ENCODE measurements around the gene LRRC74A. TPM values are rescaled to one million over a fixed set of nuclear protein-coding genes. Genes with fewer than 3 reads are reported as not detected.

The LRRC74A gene
- total and polyA plus RNA-seq, 2 experiments from 2014 or later = not detected

DNA sequence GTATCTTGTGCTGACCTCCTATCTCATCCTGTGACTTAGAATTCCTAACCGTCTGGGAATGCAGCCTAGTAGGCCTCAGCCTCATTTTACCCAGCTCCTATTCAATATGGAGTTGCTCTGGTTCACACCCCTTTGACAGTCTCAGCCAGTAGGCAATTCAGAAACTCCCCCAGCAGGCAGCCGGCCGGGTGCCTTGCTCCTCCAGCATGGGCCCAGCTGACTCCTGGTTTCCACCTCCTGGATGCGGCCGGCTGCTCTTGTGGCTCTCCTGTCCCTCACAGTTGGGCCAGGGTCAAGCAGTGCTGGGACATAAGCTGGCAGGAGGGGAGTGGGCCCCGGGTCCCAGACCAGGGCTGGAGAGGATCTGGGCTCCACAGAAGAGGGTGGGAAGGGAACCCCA, 58.2 kb downstream of the LRRC74A start:
- no peak for DNase-seq (ENCODE audit: low spot score)

More for the DNA sequence above, 58.2 kb downstream of the LRRC74A start:
- H3K9me2 ChIP-seq (ENCODE audit: insufficient read depth) = no peaks in the 10 kb centered on the region
- H3K4me2 ChIP-seq = no peak overlapping the region
- no peak for ATAC-seq
- no peak overlapping the region for H3K27ac ChIP-seq (ENCODE audit: low read depth)
- no peak for TF ChIP-seq JUNB (IDR thresholded peaks at IDR 0.05; ENCODE audit: unreplicated experiment)
- no peak for TF ChIP-seq EZH2phosphoT487 (IDR thresholded peaks at IDR 0.05; ENCODE audit: unreplicated experiment)
- TF ChIP-seq, protein P1, sequence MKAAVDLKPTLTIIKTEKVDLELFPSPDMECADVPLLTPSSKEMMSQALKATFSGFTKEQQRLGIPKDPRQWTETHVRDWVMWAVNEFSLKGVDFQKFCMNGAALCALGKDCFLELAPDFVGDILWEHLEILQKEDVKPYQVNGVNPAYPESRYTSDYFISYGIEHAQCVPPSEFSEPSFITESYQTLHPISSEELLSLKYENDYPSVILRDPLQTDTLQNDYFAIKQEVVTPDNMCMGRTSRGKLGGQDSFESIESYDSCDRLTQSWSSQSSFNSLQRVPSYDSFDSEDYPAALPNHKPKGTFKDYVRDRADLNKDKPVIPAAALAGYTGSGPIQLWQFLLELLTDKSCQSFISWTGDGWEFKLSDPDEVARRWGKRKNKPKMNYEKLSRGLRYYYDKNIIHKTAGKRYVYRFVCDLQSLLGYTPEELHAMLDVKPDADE (IDR thresholded peaks at IDR 0.05) = no peak
- TF ChIP-seq, protein P2, sequence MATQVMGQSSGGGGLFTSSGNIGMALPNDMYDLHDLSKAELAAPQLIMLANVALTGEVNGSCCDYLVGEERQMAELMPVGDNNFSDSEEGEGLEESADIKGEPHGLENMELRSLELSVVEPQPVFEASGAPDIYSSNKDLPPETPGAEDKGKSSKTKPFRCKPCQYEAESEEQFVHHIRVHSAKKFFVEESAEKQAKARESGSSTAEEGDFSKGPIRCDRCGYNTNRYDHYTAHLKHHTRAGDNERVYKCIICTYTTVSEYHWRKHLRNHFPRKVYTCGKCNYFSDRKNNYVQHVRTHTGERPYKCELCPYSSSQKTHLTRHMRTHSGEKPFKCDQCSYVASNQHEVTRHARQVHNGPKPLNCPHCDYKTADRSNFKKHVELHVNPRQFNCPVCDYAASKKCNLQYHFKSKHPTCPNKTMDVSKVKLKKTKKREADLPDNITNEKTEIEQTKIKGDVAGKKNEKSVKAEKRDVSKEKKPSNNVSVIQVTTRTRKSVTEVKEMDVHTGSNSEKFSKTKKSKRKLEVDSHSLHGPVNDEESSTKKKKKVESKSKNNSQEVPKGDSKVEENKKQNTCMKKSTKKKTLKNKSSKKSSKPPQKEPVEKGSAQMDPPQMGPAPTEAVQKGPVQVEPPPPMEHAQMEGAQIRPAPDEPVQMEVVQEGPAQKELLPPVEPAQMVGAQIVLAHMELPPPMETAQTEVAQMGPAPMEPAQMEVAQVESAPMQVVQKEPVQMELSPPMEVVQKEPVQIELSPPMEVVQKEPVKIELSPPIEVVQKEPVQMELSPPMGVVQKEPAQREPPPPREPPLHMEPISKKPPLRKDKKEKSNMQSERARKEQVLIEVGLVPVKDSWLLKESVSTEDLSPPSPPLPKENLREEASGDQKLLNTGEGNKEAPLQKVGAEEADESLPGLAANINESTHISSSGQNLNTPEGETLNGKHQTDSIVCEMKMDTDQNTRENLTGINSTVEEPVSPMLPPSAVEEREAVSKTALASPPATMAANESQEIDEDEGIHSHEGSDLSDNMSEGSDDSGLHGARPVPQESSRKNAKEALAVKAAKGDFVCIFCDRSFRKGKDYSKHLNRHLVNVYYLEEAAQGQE (IDR thresholded peaks at IDR 0.05; ENCODE audit: unreplicated experiment) = no peak
- TF ChIP-seq EZH2 (IDR thresholded peaks at IDR 0.05; ENCODE audit: low read depth, unreplicated experiment) = no peak
- no peak for TF ChIP-seq NANOG (IDR thresholded peaks at IDR 0.05; ENCODE audit: borderline replicate concordance)
- no peak for TF ChIP-seq STAT1 (IDR thresholded peaks at IDR 0.05; ENCODE audit: unreplicated experiment)
- TF ChIP-seq, protein P3, sequence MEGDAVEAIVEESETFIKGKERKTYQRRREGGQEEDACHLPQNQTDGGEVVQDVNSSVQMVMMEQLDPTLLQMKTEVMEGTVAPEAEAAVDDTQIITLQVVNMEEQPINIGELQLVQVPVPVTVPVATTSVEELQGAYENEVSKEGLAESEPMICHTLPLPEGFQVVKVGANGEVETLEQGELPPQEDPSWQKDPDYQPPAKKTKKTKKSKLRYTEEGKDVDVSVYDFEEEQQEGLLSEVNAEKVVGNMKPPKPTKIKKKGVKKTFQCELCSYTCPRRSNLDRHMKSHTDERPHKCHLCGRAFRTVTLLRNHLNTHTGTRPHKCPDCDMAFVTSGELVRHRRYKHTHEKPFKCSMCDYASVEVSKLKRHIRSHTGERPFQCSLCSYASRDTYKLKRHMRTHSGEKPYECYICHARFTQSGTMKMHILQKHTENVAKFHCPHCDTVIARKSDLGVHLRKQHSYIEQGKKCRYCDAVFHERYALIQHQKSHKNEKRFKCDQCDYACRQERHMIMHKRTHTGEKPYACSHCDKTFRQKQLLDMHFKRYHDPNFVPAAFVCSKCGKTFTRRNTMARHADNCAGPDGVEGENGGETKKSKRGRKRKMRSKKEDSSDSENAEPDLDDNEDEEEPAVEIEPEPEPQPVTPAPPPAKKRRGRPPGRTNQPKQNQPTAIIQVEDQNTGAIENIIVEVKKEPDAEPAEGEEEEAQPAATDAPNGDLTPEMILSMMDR (conservative IDR thresholded peaks at IDR 0.05; ENCODE audit: low read depth in 2 of 2) = no peak
- TF ChIP-seq ZNF331 (CRISPR knock-in tag; IDR thresholded peaks at IDR 0.05; ENCODE audit: low read depth) = no peak
- no peak for TF ChIP-seq ZNF114 (CRISPR knock-in tag; IDR thresholded peaks at IDR 0.05)
- no peak for TF ChIP-seq CREB1 (CRISPR knock-in tag; IDR thresholded peaks at IDR 0.05; ENCODE audit: low read depth)
- TF ChIP-seq, protein P4, sequence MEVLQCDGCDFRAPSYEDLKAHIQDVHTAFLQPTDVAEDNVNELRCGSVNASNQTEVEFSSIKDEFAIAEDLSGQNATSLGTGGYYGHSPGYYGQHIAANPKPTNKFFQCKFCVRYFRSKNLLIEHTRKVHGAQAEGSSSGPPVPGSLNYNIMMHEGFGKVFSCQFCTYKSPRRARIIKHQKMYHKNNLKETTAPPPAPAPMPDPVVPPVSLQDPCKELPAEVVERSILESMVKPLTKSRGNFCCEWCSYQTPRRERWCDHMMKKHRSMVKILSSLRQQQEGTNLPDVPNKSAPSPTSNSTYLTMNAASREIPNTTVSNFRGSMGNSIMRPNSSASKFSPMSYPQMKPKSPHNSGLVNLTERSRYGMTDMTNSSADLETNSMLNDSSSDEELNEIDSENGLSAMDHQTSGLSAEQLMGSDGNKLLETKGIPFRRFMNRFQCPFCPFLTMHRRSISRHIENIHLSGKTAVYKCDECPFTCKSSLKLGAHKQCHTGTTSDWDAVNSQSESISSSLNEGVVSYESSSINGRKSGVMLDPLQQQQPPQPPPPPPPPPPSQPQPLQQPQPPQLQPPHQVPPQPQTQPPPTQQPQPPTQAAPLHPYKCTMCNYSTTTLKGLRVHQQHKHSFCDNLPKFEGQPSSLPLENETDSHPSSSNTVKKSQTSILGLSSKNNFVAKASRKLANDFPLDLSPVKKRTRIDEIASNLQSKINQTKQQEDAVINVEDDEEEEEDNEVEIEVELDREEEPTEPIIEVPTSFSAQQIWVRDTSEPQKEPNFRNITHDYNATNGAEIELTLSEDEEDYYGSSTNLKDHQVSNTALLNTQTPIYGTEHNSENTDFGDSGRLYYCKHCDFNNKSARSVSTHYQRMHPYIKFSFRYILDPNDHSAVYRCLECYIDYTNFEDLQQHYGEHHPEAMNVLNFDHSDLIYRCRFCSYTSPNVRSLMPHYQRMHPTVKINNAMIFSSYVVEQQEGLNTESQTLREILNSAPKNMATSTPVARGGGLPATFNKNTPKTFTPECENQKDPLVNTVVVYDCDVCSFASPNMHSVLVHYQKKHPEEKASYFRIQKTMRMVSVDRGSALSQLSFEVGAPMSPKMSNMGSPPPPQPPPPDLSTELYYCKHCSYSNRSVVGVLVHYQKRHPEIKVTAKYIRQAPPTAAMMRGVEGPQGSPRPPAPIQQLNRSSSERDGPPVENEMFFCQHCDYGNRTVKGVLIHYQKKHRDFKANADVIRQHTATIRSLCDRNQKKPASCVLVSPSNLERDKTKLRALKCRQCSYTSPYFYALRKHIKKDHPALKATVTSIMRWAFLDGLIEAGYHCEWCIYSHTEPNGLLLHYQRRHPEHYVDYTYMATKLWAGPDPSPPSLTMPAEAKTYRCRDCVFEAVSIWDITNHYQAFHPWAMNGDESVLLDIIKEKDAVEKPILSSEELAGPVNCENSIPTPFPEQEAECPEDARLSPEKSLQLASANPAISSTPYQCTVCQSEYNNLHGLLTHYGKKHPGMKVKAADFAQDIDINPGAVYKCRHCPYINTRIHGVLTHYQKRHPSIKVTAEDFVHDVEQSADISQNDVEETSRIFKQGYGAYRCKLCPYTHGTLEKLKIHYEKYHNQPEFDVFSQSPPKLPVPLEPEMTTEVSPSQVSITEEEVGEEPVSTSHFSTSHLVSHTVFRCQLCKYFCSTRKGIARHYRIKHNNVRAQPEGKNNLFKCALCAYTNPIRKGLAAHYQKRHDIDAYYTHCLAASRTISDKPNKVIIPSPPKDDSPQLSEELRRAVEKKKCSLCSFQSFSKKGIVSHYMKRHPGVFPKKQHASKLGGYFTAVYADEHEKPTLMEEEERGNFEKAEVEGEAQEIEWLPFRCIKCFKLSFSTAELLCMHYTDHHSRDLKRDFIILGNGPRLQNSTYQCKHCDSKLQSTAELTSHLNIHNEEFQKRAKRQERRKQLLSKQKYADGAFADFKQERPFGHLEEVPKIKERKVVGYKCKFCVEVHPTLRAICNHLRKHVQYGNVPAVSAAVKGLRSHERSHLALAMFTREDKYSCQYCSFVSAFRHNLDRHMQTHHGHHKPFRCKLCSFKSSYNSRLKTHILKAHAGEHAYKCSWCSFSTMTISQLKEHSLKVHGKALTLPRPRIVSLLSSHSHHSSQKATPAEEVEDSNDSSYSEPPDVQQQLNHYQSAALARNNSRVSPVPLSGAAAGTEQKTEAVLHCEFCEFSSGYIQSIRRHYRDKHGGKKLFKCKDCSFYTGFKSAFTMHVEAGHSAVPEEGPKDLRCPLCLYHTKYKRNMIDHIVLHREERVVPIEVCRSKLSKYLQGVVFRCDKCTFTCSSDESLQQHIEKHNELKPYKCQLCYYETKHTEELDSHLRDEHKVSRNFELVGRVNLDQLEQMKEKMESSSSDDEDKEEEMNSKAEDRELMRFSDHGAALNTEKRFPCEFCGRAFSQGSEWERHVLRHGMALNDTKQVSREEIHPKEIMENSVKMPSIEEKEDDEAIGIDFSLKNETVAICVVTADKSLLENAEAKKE (CRISPR knock-in tag; IDR thresholded peaks at IDR 0.05) = no peak
- TF ChIP-seq POLR2AphosphoS5 (IDR thresholded peaks at IDR 0.05; ENCODE audit: low read depth) = no peak
- H3K27ac Mint-ChIP-seq = no peak overlapping the region
- peaks cover 8% of the 10 kb centered on the region for H3K27me3 Mint-ChIP-seq (ENCODE audit: insufficient read depth, low read depth, poor library complexity)
- no peaks in the 10 kb centered on the region for H3K36me3 ChIP-seq (ENCODE audit: insufficient read depth)
- peak overlapping the region; percentile 86 for H2AFZ ChIP-seq
- no peak overlapping the region for H3K4me3 Mint-ChIP-seq
- no peaks in the 10 kb centered on the region for H3K27me3 ChIP-seq (ENCODE audit: insufficient read depth)
- 0 out of 2 replicates have a peak, but pooled peaks cover 10% of the 10 kb centered on the region for H3K4me1 ChIP-seq (ENCODE audit: insufficient read depth)
- H3K4me3 ChIP-seq = no peak overlapping the region
- no peaks in the 10 kb centered on the region for H3K9me3 Mint-ChIP-seq
- no peaks in the 10 kb centered on the region for H3K36me3 Mint-ChIP-seq (ENCODE audit: low read depth)
- H4K20me1 ChIP-seq (replicated peaks; ENCODE audit: insufficient read depth) = no peaks in the 10 kb centered on the region
- no peaks in the 10 kb centered on the region for H3F3A ChIP-seq (replicated peaks; ENCODE audit: low read depth)
- no peaks in the 10 kb centered on the region for H3K79me2 ChIP-seq (replicated peaks; ENCODE audit: insufficient read depth)
- H3K4me1 Mint-ChIP-seq = peaks cover 13% of the 10 kb centered on the region
